Measurements from ENCODE around the gene CLEC4E. TPM values are rescaled to one million over a fixed set of nuclear protein-coding genes. Genes with fewer than 3 reads are reported as not detected.

Gene CLEC4E
- total and polyA plus RNA-seq, 12 donors: 0.25 to 5.5 (median 1.0) TPM; not detected in 2

DNA sequence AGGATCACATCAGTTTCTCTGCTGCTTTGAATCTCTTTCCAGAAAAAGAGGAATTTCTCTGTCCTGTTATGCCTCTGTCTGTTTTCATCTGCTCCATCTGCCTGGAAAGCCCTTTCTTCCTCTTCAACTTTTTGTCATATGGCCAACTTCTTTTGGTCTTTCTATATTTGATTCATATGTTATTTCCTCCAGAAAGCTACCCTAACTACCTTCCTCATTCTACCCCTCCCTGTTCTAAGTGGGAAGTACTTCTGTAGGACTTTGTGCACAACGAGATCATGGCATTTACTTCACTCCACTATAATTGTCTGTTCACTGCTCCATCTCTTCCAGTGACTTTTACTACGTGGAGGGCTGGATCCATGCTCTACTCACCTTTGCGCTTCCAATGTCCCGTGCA, 21.5 kb downstream of the CLEC4E start:
- peak overlapping the region in 1 of 10 donors; percentile 37 for H3K27ac ChIP-seq
- no peak overlapping the region for H3K4me3 ChIP-seq
- H3K9me3 ChIP-seq: peaks cover 0 to 16% (median 0%) of the 10 kb centered on the region in 11 donors
- 70 to 77% methylated on average over 4 of the region's 4 CpGs for WGBS, 2 donors
- no peaks in the 10 kb centered on the region for H3K36me3 ChIP-seq
- intact Hi-C loops (cut with DNase I): no loop called here
- no peak for DNase-seq
- H3K4me1 ChIP-seq: peaks cover 0 to 17% (median 0%) of the 10 kb centered on the region in 9 donors
- peak in 3 of 8 donors; percentile 38 to 59 (median 42) for ATAC-seq
- TF ChIP-seq, protein P1, sequence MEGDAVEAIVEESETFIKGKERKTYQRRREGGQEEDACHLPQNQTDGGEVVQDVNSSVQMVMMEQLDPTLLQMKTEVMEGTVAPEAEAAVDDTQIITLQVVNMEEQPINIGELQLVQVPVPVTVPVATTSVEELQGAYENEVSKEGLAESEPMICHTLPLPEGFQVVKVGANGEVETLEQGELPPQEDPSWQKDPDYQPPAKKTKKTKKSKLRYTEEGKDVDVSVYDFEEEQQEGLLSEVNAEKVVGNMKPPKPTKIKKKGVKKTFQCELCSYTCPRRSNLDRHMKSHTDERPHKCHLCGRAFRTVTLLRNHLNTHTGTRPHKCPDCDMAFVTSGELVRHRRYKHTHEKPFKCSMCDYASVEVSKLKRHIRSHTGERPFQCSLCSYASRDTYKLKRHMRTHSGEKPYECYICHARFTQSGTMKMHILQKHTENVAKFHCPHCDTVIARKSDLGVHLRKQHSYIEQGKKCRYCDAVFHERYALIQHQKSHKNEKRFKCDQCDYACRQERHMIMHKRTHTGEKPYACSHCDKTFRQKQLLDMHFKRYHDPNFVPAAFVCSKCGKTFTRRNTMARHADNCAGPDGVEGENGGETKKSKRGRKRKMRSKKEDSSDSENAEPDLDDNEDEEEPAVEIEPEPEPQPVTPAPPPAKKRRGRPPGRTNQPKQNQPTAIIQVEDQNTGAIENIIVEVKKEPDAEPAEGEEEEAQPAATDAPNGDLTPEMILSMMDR (IDR thresholded peaks at IDR 0.05): no peak
- peaks cover 0 to 22% (median 8%) of the 10 kb centered on the region in 7 donors for H3K27me3 ChIP-seq

- peaks cover 0 to 7% (median 0%) of the 10 kb centered on the region in 11 donors for H3K9me3 ChIP-seq
- no peak overlapping the region for H3K4me3 ChIP-seq
- peaks cover 0 to 22% (median 8%) of the 10 kb centered on the region in 7 donors for H3K27me3 ChIP-seq
- 61 to 65% methylated on average over 2 of the region's 2 CpGs for WGBS, 2 donors
- intact Hi-C loops (cut with DNase I): no loop called here
- no peak overlapping the region for H3K27ac ChIP-seq
- ATAC-seq: no peak
- DNase-seq: no peak
- TF ChIP-seq, protein P1 (IDR thresholded peaks at IDR 0.05): no peak
- no peaks in the 10 kb centered on the region for H3K36me3 ChIP-seq
- peaks cover 0 to 19% (median 0%) of the 10 kb centered on the region in 9 donors for H3K4me1 ChIP-seq
Observed at GRCh38 chr12:8517971-8518370, 22.7 kb downstream of the CLEC4E start.

- peaks cover 0 to 43% (median 14%) of the 10 kb centered on the region in 7 donors for H3K27me3 ChIP-seq
- no peaks in the 10 kb centered on the region for H3K36me3 ChIP-seq
- ATAC-seq (no peak), DNase-seq (no peak)
- intact Hi-C loops (cut with DNase I): no loop called here
- H3K4me1 ChIP-seq: peaks cover 0 to 9% (median 0%) of the 10 kb centered on the region in 9 donors
- TF ChIP-seq, protein P1 (IDR thresholded peaks at IDR 0.05): no peak
- 79 to 81% methylated on average over 4 of the region's 4 CpGs for WGBS, 2 donors
- peak within 1 kb of the TSS in 1 of 10 donors; percentile 82 for H3K27ac ChIP-seq
- H3K9me3 ChIP-seq: no peaks in the 10 kb centered on the region
- peak within 1 kb of the TSS in 1 of 10 donors; percentile 33 for H3K4me3 ChIP-seq
Observed at GRCh38 chr12:8513256-8513655, 27.4 kb downstream of the CLEC4E start, which contains the start of gene CLEC4D. CLEC4D (plus strand) TSS chr12:8513503; CDS start chr12:8513733, 230 bp downstream.

- WGBS, 2 donors: 55 to 56% methylated on average over 12 of the region's 12 CpGs
- no peak for DNase-seq
- intact Hi-C loops (cut with DNase I): no loop called here
Observed at GRCh38 chr12:8508910-8509841, 31.5 kb downstream of the CLEC4E start.

More at GRCh38 chr12:8508910-8509841, 31.5 kb downstream of the CLEC4E start:
- Histone ChIP-seq H3K9me3 (no peaks in the 10 kb centered on the region), H3K4me3 (no peak overlapping the region), H3K27me3 (peaks cover 0 to 21% (median 5%) of the 10 kb centered on the region in 7 donors), H3K27ac (no peak overlapping the region), H3K36me3 (no peaks in the 10 kb centered on the region), H3K4me1 (peaks cover 0 to 4% (median 0%) of the 10 kb centered on the region in 9 donors)
- peak in 1 of 8 donors; percentile 31 for ATAC-seq
- TF ChIP-seq, protein P1 (IDR thresholded peaks at IDR 0.05): no peak
